CD4-positive, alpha-beta T cell treated with Interleukin-17A for 4 hours (primary cell): ENCODE results near the gene SYNGR4.

Experiments used
- DNase-seq: peaks from one replicate; pipeline ENCODE4 v3.0.0-alpha.2; 2020; ENCODE audit warnings: mixed read lengths

SYNGR4 gene

GRCh38 chr19:48341515-48342413 lies 22.4 kb upstream of the SYNGR4 start:
- DNase-seq = no peak

DNA sequence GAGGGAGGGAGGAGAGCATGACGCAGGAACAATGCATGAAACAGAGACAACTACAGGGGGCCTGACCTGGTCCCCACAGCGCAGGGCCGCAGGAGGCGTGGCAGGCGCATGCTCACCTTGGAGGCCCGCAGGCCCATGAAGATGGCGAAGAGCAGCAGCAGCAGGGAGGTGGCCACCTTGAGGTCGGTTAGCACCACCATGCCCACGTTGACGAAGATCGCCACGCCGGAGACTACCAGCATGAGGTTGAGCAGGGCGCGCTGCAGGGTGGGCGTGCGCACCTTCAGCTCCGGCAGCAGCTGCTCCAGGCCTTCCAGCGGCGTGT lies 21.8 kb upstream of the SYNGR4 start:
- DNase-seq = no peak

DNA sequence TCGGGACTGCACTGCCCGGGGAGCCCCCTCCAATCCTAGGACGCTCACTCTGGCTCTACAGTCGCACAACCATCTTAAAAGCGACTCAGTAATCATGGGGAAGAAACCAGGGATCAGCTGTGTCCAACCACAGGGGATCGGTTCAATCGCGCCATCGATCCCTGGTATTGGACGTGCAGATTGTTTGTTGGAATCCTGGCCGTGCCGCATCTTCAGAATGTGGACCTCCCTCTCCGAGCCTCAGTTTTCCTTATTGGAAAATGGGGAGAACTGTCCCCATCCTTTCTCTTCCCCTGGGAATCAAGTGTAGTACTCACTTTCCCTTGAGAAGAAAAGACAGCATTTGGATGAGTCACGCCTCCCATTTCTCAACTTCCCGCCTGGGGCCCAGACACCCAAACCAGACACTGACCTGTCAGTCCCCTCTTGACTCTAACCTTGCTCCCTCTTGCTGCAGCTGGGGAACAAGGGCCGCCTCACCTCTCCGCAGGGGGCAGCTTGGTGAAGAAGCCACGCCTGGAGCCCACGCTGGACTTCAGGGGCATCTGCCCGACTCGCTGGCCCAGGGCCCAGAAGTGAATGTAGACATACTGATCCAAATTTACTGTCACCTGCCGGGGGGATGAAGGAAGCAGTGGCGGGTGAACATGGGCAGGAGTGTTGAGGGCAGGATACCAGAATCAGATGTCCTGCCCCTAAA lies 21.2 kb upstream of the SYNGR4 start:
- DNase-seq = no peak

- no peak for DNase-seq
These were observed 19.3 kb upstream of the SYNGR4 start for GRCh38 chr19:48344892-48345291.

- DNase-seq = no peak
These were observed 18.0 kb upstream of the SYNGR4 start for GRCh38 chr19:48346191-48346590.

DNA sequence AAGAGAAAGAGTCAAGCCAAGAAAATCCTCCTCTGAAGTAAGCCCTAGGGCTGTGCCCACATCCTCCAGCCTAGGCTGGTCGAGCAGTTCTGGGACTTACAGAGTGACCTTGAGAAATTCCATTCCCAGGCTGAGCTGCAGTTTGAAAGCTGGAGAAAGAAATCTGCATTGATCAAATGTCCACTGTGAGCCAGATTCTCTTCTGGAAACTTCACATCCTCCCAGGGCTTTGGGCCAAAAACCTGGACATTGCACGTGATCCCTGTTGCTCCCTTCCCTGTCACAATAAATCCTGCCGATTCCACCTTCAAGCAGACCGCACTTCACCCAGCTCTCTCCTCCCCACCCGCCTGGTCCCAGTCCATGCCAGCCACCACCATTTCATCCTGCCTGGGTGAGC lies 16.1 kb upstream of the SYNGR4 start:
- DNase-seq = no peak

- DNase-seq = no peak
These were observed 15.4 kb upstream of the SYNGR4 start for GRCh38 chr19:48348737-48349136.

- DNase-seq = no peak
These were observed 13.3 kb upstream of the SYNGR4 start for GRCh38 chr19:48350856-48351255.

GRCh38 chr19:48351341-48351752 lies 12.8 kb upstream of the SYNGR4 start:
- DNase-seq = peak; percentile 86

GRCh38 chr19:48353677-48354076 lies 10.5 kb upstream of the SYNGR4 start:
- DNase-seq = no peak

DNA sequence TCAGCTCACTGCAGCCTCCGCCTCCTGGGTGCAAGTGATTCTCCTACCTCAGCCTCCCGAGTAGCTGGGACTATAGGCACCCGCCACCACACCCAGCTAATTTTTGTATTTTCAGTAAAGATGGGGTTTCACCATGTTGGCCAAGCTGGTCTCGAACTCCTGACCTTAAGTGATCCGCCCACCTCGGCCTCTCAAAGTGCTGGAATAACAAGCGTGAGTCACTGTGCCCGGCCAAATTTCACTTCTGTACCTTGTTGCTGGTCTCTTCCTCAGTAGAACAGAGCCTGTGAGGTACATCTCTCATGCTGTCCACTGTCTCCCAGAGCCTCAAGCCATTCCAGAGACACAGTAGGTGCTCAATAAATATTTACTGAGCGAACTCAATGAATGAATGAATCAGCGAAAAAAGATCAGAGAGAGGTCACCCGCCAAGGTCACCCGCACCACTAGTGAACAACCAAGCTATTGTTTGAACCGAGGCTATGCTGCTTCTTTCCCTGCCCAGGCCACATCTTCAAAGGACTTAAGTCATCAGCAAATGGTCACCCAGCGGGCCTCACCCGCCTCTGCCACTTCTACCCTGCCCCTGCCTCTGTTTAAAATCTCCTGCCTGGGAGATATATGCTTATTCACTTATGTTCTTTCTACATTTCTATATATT lies 9.7 kb upstream of the SYNGR4 start:
- DNase-seq = no peak

DNA sequence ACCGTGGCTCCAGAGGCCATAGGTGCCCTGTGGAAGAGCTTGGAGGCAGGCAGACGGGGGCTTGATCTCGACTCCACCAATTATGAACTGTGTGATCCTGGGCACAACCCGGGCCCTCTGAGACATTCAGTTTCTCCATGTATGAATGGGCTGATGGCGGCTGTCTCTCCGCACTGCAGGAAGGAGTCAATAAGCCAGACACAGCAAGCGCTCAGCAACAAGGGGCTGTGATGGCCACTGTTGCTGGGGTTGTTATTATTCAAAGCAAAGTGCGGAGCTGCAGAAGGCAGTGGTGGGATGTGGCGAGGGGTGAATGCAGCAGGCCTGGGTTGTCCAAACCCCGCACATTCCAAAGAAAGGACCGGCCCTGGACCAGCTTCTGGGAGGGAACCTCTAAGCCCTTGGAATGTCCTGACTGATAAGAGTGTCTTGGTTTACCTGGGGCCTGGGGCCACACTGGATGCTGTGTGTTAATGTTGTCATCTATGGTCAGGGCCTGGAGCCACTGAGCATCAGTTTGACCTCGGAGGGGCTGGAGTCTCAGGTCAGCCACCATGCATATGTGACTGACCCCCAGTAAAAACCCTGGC lies 8.7 kb upstream of the SYNGR4 start:
- no peak for DNase-seq

- DNase-seq = no peak
These were observed 5.0 kb upstream of the SYNGR4 start for GRCh38 chr19:48359123-48359522.

DNA sequence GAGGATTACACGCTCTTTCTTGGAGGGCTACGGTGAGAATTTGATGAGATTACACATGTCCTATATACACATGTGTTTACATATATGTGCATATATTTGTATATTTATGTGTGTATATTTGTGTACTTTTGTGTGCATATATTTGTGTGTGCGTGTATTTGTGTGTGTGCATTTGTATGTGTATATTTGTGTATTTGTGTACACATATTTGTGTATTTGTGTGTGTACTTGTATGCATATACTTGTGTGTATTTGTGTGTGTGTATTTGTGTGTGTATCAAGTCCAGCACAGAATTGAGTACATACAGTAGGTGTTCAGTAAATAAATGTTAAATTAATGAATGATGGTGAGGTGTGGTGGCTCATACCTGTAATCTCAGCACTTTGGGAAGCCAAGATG lies 2.3 kb upstream of the SYNGR4 start:
- no peak for DNase-seq

DNA sequence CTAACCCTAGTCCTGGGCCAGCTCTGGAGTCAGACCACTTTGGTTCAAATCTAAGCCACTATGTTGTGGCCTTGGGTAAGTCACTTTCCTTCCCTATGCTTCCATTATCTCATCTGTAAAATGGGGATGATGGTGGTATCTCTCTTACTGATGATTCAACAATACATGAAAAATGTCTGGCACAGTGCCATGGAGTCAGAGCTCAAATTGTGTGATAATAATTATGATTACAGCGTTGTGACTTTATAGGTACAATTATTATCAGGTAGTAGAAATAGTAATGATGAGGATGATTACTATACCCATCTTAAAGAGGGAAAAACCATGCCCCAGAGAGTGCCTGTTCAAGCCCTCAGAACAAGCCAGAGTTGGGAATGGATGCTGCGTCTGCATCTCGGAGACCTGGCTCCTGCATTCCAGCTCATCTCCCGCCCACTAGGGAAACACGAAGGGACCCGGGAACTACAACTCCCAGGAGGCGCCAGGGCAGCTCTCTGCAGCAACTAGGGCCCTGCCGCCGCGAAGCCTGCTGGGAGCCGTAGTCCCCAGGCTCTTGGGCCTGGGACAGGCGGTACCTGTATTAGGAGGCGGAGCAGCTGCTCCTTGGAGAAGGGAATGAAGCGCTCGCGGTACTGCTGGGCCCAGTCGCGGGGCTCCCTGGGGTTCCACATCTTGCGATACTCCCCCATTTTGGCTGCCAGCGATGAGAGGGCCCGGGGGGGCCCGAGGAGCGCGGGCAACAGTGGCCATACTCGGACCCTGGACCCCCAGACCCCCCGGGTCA lies 1.3 kb upstream of the SYNGR4 start:
- DNase-seq = peak; percentile 92

DNA sequence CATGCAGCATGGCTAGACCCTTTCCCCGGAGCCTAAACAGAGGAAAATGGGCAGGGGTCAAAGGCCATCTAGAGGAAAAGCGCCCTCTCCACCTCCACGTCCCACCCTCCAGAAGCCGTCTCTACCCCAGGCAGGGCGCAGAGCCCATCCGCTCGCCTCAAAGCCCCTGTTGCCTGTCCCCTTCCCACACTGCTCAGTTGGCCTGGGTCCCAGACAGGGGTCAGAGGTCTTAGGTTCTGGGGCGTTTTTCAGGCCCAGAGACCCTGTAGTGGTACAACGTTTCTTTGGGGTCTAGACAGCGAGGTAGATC lies 712 bp upstream of the SYNGR4 start:
- DNase-seq = no peak

GRCh38 chr19:48364598-48365348 lies 606 bp downstream of the SYNGR4 start:
- no peak for DNase-seq

GRCh38 chr19:48365602-48366001 lies 1.4 kb downstream of the SYNGR4 start:
- DNase-seq = no peak

DNA sequence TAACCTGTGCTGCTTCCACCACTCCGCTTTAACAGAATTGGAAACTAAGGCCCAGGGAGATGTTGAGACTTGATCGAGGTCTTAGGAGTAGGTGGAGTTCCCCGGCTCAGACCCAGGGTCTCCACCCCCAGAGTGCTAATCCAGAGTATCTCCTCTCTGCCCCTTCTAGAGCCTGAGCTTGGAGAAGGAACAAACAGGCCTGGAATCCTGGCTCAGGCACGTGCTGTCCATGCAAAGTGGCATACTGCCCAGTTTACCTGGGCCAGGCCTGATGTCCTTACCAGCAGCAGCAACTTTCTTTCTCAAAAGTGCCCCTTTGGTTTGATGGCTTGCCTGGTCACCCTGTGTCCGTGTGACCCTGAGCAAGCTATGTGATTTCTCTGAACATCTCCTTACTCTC lies 3.7 kb downstream of the SYNGR4 start:
- no peak for DNase-seq

DNA sequence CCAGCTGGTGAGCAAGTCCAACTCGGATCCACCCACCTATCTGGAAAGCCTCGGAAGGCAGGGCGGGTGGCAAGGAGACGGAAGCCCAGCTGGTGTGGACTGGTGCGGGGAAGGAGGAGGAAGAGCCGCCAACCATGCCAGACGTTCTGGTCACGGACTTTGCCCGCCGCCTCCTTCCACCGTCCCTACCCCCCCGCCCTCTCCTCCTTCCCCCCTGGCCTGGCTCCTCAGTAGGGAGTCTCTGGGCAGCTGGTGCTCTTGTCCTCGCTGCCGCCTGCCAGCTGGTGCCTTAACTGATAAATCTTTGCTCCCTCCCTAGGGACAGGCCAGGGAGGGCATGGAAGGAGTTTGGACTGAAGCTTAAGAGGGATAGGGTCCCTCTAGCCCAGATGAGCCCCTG lies 4.8 kb downstream of the SYNGR4 start:
- no peak for DNase-seq

- DNase-seq = no peak
These were observed 6.8 kb downstream of the SYNGR4 start for GRCh38 chr19:48370955-48371354.

- no peak for DNase-seq
These were observed 7.2 kb downstream of the SYNGR4 start for GRCh38 chr19:48371367-48371766.
